KMS-11 (cell line): ENCODE data around the gene CRISP1.

Experiments
- H2AFZ ChIP-seq: fragments of 200-600 bp; sonication (generic); 2 replicates; pipeline ENCODE4 v1.6.1; 2016; ENCODE audit warnings: antibody characterized with exemption, mixed run types, low read depth
- H3K27ac ChIP-seq: fragments of 200-600 bp; sonication (generic); 2 replicates; pipeline ENCODE4 v1.6.1; 2016; ENCODE audit warnings: mild to moderate bottlenecking, mixed run types
- H3K27me3 ChIP-seq: fragments of 200-600 bp; sonication (generic); 2 replicates; pipeline ENCODE4 v1.6.1; 2017; ENCODE audit warnings: mild to moderate bottlenecking, low read depth, mixed run types, moderate library complexity; ENCODE audit not compliant: insufficient read depth
- H3K36me3 ChIP-seq: fragments of 200-600 bp; sonication (generic); 2 replicates; pipeline ENCODE4 v1.6.1; 2017; ENCODE audit warnings: mild to moderate bottlenecking, mixed run types; ENCODE audit not compliant: insufficient read depth
- H3K4me1 ChIP-seq: fragments of 200-600 bp; sonication (generic); 2 replicates; pipeline ENCODE4 v1.6.1; 2016; ENCODE audit warnings: mild to moderate bottlenecking, low read depth, mixed run types; ENCODE audit not compliant: poor library complexity, severe bottlenecking
- H3K4me2 ChIP-seq: fragments of 200-600 bp; sonication (generic); 2 replicates; pipeline ENCODE4 v1.7.0; 2016; ENCODE audit warnings: mild to moderate bottlenecking, mixed run types
- H3K4me3 ChIP-seq: fragments of 200-600 bp; sonication (generic); IDR thresholded peaks from 2 replicates; pipeline ENCODE4 v1.6.1; 2017; ENCODE audit warnings: low read depth, low read length, mixed read lengths; ENCODE audit not compliant: insufficient read depth
- H3K79me2 ChIP-seq: fragments of 200-600 bp; sonication (generic); 2 replicates; pipeline ENCODE4 v1.6.1; 2016; ENCODE audit warnings: low read depth, mixed run types; ENCODE audit not compliant: insufficient read depth
- H3K9ac ChIP-seq: fragments of 200-600 bp; sonication (generic); 2 replicates; pipeline ENCODE4 v1.6.1; 2016; ENCODE audit warnings: mild to moderate bottlenecking, mixed run types
- H4K20me1 ChIP-seq: fragments of 200-600 bp; sonication (generic); 2 replicates; pipeline ENCODE4 v1.6.1; 2016; ENCODE audit warnings: mild to moderate bottlenecking, mixed run types; ENCODE audit not compliant: insufficient read depth
- CTCF ChIP-seq: fragments of 200-600 bp; sonication (generic); conservative IDR thresholded peaks from 2 replicates; pipeline ENCODE4 v1.6.1; 2017; ENCODE audit warnings: low read depth, mild to moderate bottlenecking, antibody characterized with exemption, low read length, moderate library complexity, mixed read lengths

CRISP1 gene

GRCh38 chr6:49790341-49790740, 76.0 kb downstream of the CRISP1 start:
- Histone ChIP-seq H2AFZ (no peak overlapping the region), H3K9ac (no peak overlapping the region), H3K27ac (no peak overlapping the region), H3K4me2 (no peak overlapping the region), H3K4me3 (no peak overlapping the region), H4K20me1 (no peaks in the 10 kb centered on the region), H3K36me3 (no peaks in the 10 kb centered on the region), H3K4me1 (no peaks in the 10 kb centered on the region), H3K79me2 (no peaks in the 10 kb centered on the region), H3K27me3 (no peaks in the 10 kb centered on the region)
- no peak for TF ChIP-seq CTCF

DNA sequence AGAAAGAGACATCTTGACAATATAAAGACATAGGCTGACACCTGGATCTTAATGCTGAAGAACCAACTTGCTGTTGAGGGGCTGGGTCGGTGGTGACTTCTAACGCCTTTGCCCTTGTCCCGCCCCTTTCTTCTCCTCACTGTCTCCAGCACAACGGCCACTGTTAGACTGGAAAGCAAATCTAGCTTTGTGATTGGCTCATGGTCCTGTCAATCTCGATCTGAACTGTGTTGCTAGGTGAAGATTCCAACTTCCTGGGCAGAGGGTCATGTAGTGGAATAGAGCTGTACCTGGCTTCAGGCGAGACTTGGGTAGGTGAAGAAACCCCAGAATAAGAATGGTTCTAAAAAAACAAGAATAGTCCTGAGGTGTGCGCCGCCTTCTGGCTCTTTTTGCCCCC, 79.2 kb downstream of the CRISP1 start, which contains the start of gene PGK2:
Gene PGK2, minus strand, starts transcription at position 110 of the 400 bp plus-strand sequence. Its CDS starts 98 bp downstream, at position 12.
- Histone ChIP-seq H3K4me2 (no peak within 1 kb of the TSS), H3K9ac (no peak within 1 kb of the TSS), H3K36me3 (no peaks in the 10 kb centered on the region), H3K27me3 (no peaks in the 10 kb centered on the region), H2AFZ (no peak within 1 kb of the TSS), H3K4me1 (peaks cover 10% of the 10 kb centered on the region), H3K27ac (no peak within 1 kb of the TSS), H3K4me3 (no peak within 1 kb of the TSS), H3K79me2 (no peaks in the 10 kb centered on the region), H4K20me1 (no peaks in the 10 kb centered on the region)
- no peak for TF ChIP-seq CTCF

- no peak overlapping the region for H3K4me2 ChIP-seq
- H3K9ac ChIP-seq, result no peak overlapping the region
- H2AFZ ChIP-seq, result no peak overlapping the region
- no peak overlapping the region for H3K27ac ChIP-seq
- H4K20me1 ChIP-seq, result no peaks in the 10 kb centered on the region
- H3K27me3 ChIP-seq, result no peaks in the 10 kb centered on the region
- no peaks in the 10 kb centered on the region for H3K79me2 ChIP-seq
- TF ChIP-seq CTCF, result no peak
- H3K4me1 ChIP-seq, result peaks cover 10% of the 10 kb centered on the region
- H3K4me3 ChIP-seq, result no peak overlapping the region
- H3K36me3 ChIP-seq, result no peaks in the 10 kb centered on the region
Observed at GRCh38 chr6:49784272-49784671, 82.1 kb downstream of the CRISP1 start.
